KMS-11 (cell line): ENCODE measurements around the gene CACNG4.

ENCODE experiments used
- H2AFZ ChIP-seq: fragments of 200-600 bp; sonication (generic); 2 replicates; pipeline ENCODE4 v1.6.1; 2016; ENCODE audit warnings: antibody characterized with exemption, mixed run types, low read depth
- H3K27ac ChIP-seq: fragments of 200-600 bp; sonication (generic); 2 replicates; pipeline ENCODE4 v1.6.1; 2016; ENCODE audit warnings: mild to moderate bottlenecking, mixed run types
- H3K27me3 ChIP-seq: fragments of 200-600 bp; sonication (generic); 2 replicates; pipeline ENCODE4 v1.6.1; 2017; ENCODE audit warnings: mild to moderate bottlenecking, low read depth, mixed run types, moderate library complexity; ENCODE audit not compliant: insufficient read depth
- H3K36me3 ChIP-seq: fragments of 200-600 bp; sonication (generic); 2 replicates; pipeline ENCODE4 v1.6.1; 2017; ENCODE audit warnings: mild to moderate bottlenecking, mixed run types; ENCODE audit not compliant: insufficient read depth
- H3K4me1 ChIP-seq: fragments of 200-600 bp; sonication (generic); 2 replicates; pipeline ENCODE4 v1.6.1; 2016; ENCODE audit warnings: mild to moderate bottlenecking, low read depth, mixed run types; ENCODE audit not compliant: poor library complexity, severe bottlenecking
- H3K4me2 ChIP-seq: fragments of 200-600 bp; sonication (generic); 2 replicates; pipeline ENCODE4 v1.7.0; 2016; ENCODE audit warnings: mild to moderate bottlenecking, mixed run types
- H3K4me3 ChIP-seq: fragments of 200-600 bp; sonication (generic); IDR thresholded peaks from 2 replicates; pipeline ENCODE4 v1.6.1; 2017; ENCODE audit warnings: low read depth, low read length, mixed read lengths; ENCODE audit not compliant: insufficient read depth
- H3K79me2 ChIP-seq: fragments of 200-600 bp; sonication (generic); 2 replicates; pipeline ENCODE4 v1.6.1; 2016; ENCODE audit warnings: low read depth, mixed run types; ENCODE audit not compliant: insufficient read depth
- H3K9ac ChIP-seq: fragments of 200-600 bp; sonication (generic); 2 replicates; pipeline ENCODE4 v1.6.1; 2016; ENCODE audit warnings: mild to moderate bottlenecking, mixed run types
- H4K20me1 ChIP-seq: fragments of 200-600 bp; sonication (generic); 2 replicates; pipeline ENCODE4 v1.6.1; 2016; ENCODE audit warnings: mild to moderate bottlenecking, mixed run types; ENCODE audit not compliant: insufficient read depth
- TF ChIP-seq, protein P1 (sequence below): fragments of 200-600 bp; sonication (generic); conservative IDR thresholded peaks from 2 replicates; pipeline ENCODE4 v1.6.1; 2017; ENCODE audit warnings: low read depth, mild to moderate bottlenecking, antibody characterized with exemption, low read length, moderate library complexity, mixed read lengths

Gene CACNG4

DNA sequence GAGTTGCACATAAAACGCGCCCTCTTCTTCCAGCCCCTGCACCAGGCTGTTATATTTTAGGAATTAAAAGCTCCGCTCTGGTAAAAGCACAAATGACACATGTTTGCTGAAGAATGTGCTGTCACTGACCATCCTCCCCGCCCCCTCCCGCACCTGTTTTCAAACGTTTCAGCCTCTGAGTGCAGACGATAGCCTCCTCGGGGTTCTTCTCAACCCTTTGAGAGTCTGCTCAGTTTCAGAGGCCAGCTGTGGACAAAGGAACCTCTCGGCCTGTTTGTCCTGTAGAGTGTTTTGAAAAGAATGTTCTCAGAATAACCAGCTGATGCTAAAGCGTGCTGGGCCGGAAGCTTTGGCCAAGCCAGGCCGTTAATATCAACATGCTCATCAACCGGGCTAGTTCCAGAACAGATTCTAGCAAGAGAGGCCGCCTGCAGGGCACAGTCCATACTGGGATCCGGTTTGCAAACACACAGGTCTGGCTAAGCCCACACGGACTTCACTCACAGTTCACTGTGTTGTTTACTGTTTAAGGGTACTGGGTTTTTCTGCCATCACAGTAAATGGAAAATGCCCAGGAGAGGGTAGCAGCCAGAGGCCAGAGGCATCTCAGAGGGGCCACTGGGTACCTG is 6.4 kb upstream of the CACNG4 start:
- H2AFZ ChIP-seq = no peak overlapping the region
- no peak overlapping the region for H3K9ac ChIP-seq
- H3K27me3 ChIP-seq = no peaks in the 10 kb centered on the region
- no peak overlapping the region for H3K4me2 ChIP-seq
- H3K4me1 ChIP-seq = no peaks in the 10 kb centered on the region
- no peaks in the 10 kb centered on the region for H4K20me1 ChIP-seq
- H3K27ac ChIP-seq = no peak overlapping the region
- no peaks in the 10 kb centered on the region for H3K36me3 ChIP-seq
- TF ChIP-seq, protein P1, sequence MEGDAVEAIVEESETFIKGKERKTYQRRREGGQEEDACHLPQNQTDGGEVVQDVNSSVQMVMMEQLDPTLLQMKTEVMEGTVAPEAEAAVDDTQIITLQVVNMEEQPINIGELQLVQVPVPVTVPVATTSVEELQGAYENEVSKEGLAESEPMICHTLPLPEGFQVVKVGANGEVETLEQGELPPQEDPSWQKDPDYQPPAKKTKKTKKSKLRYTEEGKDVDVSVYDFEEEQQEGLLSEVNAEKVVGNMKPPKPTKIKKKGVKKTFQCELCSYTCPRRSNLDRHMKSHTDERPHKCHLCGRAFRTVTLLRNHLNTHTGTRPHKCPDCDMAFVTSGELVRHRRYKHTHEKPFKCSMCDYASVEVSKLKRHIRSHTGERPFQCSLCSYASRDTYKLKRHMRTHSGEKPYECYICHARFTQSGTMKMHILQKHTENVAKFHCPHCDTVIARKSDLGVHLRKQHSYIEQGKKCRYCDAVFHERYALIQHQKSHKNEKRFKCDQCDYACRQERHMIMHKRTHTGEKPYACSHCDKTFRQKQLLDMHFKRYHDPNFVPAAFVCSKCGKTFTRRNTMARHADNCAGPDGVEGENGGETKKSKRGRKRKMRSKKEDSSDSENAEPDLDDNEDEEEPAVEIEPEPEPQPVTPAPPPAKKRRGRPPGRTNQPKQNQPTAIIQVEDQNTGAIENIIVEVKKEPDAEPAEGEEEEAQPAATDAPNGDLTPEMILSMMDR = no peak
- no peak overlapping the region for H3K4me3 ChIP-seq
- no peaks in the 10 kb centered on the region for H3K79me2 ChIP-seq

DNA sequence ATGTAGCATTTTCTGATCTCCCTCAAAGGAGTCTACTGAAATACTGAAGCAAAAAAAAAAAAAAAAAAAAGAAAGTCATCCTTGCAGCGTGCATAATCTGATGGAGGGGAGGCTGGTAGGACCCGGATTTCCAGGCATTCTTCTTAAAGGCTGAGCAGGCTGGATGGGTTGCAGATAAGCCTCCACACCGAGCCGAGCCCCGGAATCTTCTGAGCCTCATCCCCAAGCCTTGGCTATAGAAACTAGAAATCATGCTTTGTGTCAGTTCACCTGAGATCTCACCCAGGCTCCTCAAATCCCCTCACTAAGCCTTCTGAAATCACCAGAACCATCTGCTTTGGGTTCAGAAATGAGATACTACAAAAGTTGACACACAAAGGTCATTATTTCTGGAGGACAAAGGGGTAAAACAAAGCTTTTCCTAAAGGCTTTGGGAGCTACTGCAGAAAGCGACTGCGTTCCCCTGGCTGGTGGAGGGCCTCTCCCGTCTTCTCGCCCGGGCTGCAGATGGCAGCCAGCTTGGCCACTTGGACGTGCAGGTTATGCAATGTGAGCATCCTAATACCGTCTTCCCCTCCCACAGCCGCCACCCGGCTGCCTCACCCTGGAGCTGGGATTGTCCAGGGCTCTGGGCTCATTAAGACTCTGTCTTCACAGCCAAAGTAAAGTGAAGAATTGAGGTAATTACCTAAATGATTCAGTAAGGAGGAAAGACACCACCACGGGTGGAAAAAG is 4.7 kb upstream of the CACNG4 start:
- Histone ChIP-seq H2AFZ (no peak overlapping the region), H3K27me3 (no peaks in the 10 kb centered on the region), H3K4me1 (no peaks in the 10 kb centered on the region), H3K4me2 (no peak overlapping the region), H3K27ac (no peak overlapping the region), H3K36me3 (no peaks in the 10 kb centered on the region), H3K9ac (no peak overlapping the region), H3K79me2 (no peaks in the 10 kb centered on the region), H4K20me1 (no peaks in the 10 kb centered on the region), H3K4me3 (no peak overlapping the region)
- TF ChIP-seq, protein P1 = no peak

DNA sequence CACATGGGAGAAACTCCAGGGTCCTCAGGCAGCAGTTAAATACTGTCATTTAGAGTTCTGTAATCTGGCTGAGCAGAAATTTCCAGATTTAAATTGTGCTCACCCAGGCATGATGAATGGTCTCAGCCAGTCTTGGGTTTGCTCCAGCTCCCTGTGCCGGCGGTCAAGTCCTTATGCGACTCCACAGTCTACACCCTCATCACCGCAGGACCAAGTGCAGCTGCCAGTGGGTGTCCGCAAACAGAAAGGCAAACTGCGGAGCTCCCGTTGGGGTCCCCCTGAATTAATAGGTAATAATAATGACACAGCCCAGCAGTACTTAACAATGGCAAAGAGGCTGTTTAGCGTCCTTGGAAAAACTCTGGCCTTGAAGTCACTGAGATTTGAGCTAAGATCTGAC is 3.9 kb upstream of the CACNG4 start:
- Histone ChIP-seq H3K27ac (no peak overlapping the region), H3K4me1 (no peaks in the 10 kb centered on the region), H3K4me3 (no peak overlapping the region), H3K79me2 (no peaks in the 10 kb centered on the region), H3K4me2 (no peak overlapping the region), H3K27me3 (no peaks in the 10 kb centered on the region), H3K36me3 (no peaks in the 10 kb centered on the region), H4K20me1 (no peaks in the 10 kb centered on the region), H3K9ac (no peak overlapping the region), H2AFZ (no peak overlapping the region)
- TF ChIP-seq, protein P1 = no peak

DNA sequence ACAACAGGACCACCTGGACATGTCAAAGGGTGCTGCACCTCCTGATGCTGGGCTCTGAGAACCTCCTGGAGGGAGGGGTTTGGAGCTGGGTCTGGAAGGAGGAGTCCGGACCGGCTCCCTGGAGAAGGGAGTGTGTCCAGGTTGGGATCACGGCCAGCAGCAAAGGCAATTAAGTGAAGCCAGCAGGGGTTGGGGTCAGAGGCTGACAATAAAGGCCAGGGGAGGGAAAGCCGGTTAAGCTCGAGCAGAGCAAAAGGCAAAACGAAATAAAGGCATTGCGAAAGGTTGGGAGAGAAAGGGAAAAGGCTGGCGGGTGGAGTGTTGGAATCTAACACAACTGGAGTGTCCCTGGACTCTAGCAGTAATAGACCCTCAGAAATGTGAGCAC is 992 bp upstream of the CACNG4 start:
- TF ChIP-seq, protein P1 = no peak
- no peaks in the 10 kb centered on the region; the same call in 1 of the 2 replicates for H3K27me3 ChIP-seq

More for the DNA sequence above, 992 bp upstream of the CACNG4 start:
- Histone ChIP-seq H4K20me1 (no peaks in the 10 kb centered on the region), H2AFZ (no peak overlapping the region), H3K4me3 (no peak overlapping the region), H3K4me2 (no peak overlapping the region), H3K4me1 (no peaks in the 10 kb centered on the region), H3K9ac (no peak overlapping the region), H3K36me3 (no peaks in the 10 kb centered on the region), H3K79me2 (no peaks in the 10 kb centered on the region), H3K27ac (no peak overlapping the region)
